GM18526 (cell line): Measurements from ENCODE around the gene ACSM2B.
"Not testable (repeated sequence)": the region's sequence is repeated elsewhere in the genome, so short reads cannot be mapped to it uniquely, and the experiment has no call there.

ENCODE experiments used
- POLR2A ChIP-seq: IDR thresholded peaks from 3 replicates; pipeline ENCODE4 v1.6.1; 2011; ENCODE audit not compliant: insufficient read length; ENCODE audit errors: extremely low read depth

Gene ACSM2B

GRCh38 chr16:20576145-20576544 is at the start of gene ACSM2B:
ACSM2B (minus strand) TSS chr16:20576367; CDS start chr16:20564845, 11,522 bp downstream.
- TF ChIP-seq POLR2A: not testable (repeated sequence)

GRCh38 chr16:20624882-20625807 is 49.0 kb upstream of the ACSM2B start:
- no peak for TF ChIP-seq POLR2A

GRCh38 chr16:20624205-20624604 is 48.0 kb upstream of the ACSM2B start:
- no peak for TF ChIP-seq POLR2A

- TF ChIP-seq POLR2A: no peak
Observed at GRCh38 chr16:20622498-20622870, 46.3 kb upstream of the ACSM2B start.

GRCh38 chr16:20621406-20621805 is 45.2 kb upstream of the ACSM2B start:
- TF ChIP-seq POLR2A: no peak

- no peak for TF ChIP-seq POLR2A
Observed at GRCh38 chr16:20620770-20621169, 44.6 kb upstream of the ACSM2B start.

GRCh38 chr16:20620003-20620402 is 43.8 kb upstream of the ACSM2B start:
- TF ChIP-seq POLR2A: no peak

GRCh38 chr16:20617271-20617670 is 41.1 kb upstream of the ACSM2B start:
- TF ChIP-seq POLR2A: no peak

GRCh38 chr16:20614186-20615141 is 38.3 kb upstream of the ACSM2B start:
- TF ChIP-seq POLR2A: no peak

GRCh38 chr16:20613481-20614185 is 37.5 kb upstream of the ACSM2B start:
- TF ChIP-seq POLR2A: no peak

- TF ChIP-seq POLR2A: no peak
Observed at GRCh38 chr16:20612551-20613480, 36.6 kb upstream of the ACSM2B start.

- TF ChIP-seq POLR2A: no peak
Observed at GRCh38 chr16:20611975-20612481, 35.9 kb upstream of the ACSM2B start.

GRCh38 chr16:20611350-20611902 is 35.3 kb upstream of the ACSM2B start:
- TF ChIP-seq POLR2A: no peak

GRCh38 chr16:20610892-20611349 is 34.8 kb upstream of the ACSM2B start:
- no peak for TF ChIP-seq POLR2A
